ENCODE data around the gene NR2F1-AS1. TPM values are rescaled to one million over a fixed set of nuclear protein-coding genes. Genes with fewer than 3 reads are reported as not detected.

NR2F1-AS1 gene
- total RNA-seq, 1 donor from 2014 or later, result 9.5 TPM

DNA sequence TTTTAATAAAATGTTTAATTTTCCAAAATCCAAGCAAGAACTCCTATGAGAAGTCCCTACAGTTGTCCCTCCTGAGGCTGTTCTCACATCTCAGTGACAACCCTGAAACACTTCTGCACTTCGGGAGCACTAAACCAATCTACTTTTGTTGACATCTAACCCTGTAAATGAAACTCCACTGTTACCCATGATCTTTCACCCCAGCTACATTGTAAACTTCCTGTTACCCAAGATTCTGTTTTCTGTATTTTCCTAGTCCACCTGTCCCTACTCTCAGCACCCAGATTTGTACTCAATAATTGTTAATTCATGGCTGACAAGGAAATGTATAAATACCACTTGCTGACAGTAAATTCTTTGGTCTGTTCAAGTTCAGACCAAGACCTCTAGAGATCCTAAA lies 153.7 kb downstream of the NR2F1-AS1 start:
- TF ChIP-seq, protein P1, sequence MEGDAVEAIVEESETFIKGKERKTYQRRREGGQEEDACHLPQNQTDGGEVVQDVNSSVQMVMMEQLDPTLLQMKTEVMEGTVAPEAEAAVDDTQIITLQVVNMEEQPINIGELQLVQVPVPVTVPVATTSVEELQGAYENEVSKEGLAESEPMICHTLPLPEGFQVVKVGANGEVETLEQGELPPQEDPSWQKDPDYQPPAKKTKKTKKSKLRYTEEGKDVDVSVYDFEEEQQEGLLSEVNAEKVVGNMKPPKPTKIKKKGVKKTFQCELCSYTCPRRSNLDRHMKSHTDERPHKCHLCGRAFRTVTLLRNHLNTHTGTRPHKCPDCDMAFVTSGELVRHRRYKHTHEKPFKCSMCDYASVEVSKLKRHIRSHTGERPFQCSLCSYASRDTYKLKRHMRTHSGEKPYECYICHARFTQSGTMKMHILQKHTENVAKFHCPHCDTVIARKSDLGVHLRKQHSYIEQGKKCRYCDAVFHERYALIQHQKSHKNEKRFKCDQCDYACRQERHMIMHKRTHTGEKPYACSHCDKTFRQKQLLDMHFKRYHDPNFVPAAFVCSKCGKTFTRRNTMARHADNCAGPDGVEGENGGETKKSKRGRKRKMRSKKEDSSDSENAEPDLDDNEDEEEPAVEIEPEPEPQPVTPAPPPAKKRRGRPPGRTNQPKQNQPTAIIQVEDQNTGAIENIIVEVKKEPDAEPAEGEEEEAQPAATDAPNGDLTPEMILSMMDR (IDR thresholded peaks at IDR 0.05; ENCODE audit: insufficient read depth, low read length, poor library complexity, severe bottlenecking), result no peak

DNA sequence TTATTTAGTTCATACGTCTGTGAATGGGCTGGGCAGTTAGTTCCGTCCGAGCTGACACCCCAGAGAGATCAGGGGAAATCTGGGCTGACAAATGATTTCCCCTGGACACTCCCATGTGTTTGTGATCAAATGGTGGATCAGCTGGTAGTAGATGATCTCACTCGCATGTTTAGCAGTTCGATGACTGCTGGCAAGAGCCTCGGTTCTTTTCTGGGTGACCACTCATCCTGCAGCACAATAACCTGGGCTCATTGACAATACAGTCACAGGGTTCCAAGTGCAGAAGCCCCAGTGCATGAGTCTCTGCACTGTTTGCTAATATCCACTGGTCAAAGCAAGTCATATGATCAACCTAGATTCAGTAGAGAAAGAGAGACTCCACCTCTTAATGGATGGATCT lies 155.9 kb downstream of the NR2F1-AS1 start:
- TF ChIP-seq, protein P1 (IDR thresholded peaks at IDR 0.05; ENCODE audit: insufficient read depth, low read length, poor library complexity, severe bottlenecking), result no peak
- no peak for DNase-seq (ENCODE audit: low read depth)
- Histone ChIP-seq H3K4me3 (ENCODE audit: low read depth, low read length) (no peak overlapping the region), H3K36me3 (ENCODE audit: control insufficient read depth, insufficient read depth, low read length) (no peaks in the 10 kb centered on the region), H3K27me3 (ENCODE audit: control insufficient read depth, insufficient read depth, low read length) (no peaks in the 10 kb centered on the region)

More for the DNA sequence above, 153.7 kb downstream of the NR2F1-AS1 start:
- DNase-seq (ENCODE audit: low read depth), result no peak
- H3K36me3 ChIP-seq (ENCODE audit: control insufficient read depth, insufficient read depth, low read length), result no peaks in the 10 kb centered on the region
- no peaks in the 10 kb centered on the region for H3K27me3 ChIP-seq (ENCODE audit: control insufficient read depth, insufficient read depth, low read length)
- no peak overlapping the region for H3K4me3 ChIP-seq (ENCODE audit: low read depth, low read length)

DNA sequence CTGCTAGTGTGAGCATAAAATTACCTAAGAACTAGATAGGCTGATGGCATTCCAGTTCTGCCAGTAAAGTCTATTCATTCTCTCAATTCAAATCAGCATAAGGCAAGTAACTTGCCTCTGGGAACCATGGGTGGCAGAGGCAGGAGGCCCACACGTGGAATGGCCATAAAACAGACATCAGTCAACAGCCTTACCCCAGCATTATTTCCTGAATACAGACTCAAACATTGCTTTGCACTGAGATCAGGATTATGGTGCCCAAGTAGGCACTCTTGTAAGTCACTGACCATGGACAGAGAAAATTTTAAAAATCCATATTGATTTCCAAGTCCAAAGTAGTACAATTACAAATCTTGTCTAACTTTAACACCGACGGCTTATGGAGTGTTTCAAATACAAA lies 157.7 kb downstream of the NR2F1-AS1 start:
- no peak for DNase-seq (ENCODE audit: low read depth)
- no peaks in the 10 kb centered on the region for H3K36me3 ChIP-seq (ENCODE audit: control insufficient read depth, insufficient read depth, low read length)
- TF ChIP-seq, protein P1 (IDR thresholded peaks at IDR 0.05; ENCODE audit: insufficient read depth, low read length, poor library complexity, severe bottlenecking), result no peak

DNA sequence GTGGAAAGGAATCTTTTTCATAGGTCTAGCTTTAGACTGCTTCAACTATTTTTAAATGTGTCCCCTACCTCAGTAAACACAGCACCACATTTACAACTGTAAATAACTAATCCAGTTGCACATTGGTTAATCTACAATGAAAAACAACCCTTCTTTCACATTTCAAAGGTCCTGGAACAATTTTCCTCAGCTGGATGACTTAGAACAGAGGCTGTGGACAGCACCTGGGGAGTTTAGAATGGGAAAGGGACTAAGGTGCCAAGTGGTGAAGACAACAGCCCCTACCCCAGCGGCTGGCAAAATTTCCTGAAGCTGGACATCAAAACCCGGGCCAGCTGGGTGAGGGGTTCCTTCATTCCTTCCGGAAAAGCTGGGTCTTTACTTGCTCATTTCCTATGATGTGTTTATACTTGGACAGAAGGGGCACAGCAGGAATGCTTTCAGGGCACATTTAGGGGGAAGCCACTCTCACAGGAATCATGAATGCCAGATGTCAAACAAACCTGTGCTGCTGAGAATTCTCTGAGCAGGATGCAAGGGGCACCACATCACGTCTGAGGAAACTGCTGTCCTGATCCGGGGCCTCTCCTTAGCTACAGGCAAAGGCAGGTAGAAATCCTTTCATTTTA lies 158.3 kb downstream of the NR2F1-AS1 start:
- no peak for DNase-seq (ENCODE audit: low read depth)
- TF ChIP-seq, protein P1 (IDR thresholded peaks at IDR 0.05; ENCODE audit: insufficient read depth, low read length, poor library complexity, severe bottlenecking), result no peak
- H3K4me3 ChIP-seq (ENCODE audit: low read depth, low read length), result no peak overlapping the region
- no peaks in the 10 kb centered on the region for H3K36me3 ChIP-seq (ENCODE audit: control insufficient read depth, insufficient read depth, low read length)
- H3K27me3 ChIP-seq (ENCODE audit: control insufficient read depth, insufficient read depth, low read length), result no peaks in the 10 kb centered on the region

More for the DNA sequence above, 157.7 kb downstream of the NR2F1-AS1 start:
- H3K27me3 ChIP-seq (ENCODE audit: control insufficient read depth, insufficient read depth, low read length), result no peaks in the 10 kb centered on the region
- H3K4me3 ChIP-seq (ENCODE audit: low read depth, low read length), result no peak overlapping the region

DNA sequence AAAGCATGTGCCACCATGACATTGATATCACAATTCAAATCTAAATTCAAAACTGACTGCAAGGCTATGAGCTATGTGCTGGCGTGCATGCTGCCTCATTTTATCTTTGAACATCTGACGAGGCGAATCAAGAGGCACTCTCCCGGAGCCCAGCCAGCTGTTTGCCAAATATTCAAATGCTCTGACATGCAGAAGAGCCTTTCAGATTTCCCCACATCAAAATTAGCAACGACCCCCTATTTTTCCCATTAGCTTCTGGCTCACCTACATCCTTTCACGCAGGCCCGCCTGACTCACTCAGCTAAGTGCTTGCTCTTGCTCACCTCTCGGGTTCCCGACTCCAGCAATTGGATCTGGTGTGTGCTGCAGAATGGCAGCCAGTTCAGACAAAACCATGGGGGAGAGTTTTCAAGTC lies 159.0 kb downstream of the NR2F1-AS1 start:
- TF ChIP-seq, protein P1 (IDR thresholded peaks at IDR 0.05; ENCODE audit: insufficient read depth, low read length, poor library complexity, severe bottlenecking), result no peak
- Histone ChIP-seq H3K27me3 (ENCODE audit: control insufficient read depth, insufficient read depth, low read length) (no peaks in the 10 kb centered on the region), H3K4me3 (ENCODE audit: low read depth, low read length) (no peak overlapping the region), H3K36me3 (ENCODE audit: control insufficient read depth, insufficient read depth, low read length) (no peaks in the 10 kb centered on the region)
- DNase-seq (ENCODE audit: low read depth), result no peak

DNA sequence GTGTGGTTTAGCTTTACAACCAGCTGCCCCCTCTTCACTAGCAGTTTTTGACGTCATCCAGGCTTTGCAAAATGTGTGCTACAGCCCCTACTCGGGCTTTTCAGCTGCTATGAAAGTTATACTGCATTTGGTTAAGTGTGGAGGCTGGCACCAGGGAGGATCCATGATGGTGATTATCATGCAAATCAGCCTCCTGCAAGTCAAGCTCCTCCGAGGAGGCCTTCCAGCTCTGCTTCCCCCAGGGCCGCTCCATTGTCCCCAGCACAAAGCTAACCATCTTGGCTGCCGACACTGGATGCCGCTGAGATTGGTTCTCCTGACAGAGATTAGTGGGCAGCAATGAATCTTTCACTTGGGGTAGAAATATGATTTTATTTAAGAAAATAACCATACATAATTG lies 159.6 kb downstream of the NR2F1-AS1 start:
- no peaks in the 10 kb centered on the region for H3K27me3 ChIP-seq (ENCODE audit: control insufficient read depth, insufficient read depth, low read length)
- H3K36me3 ChIP-seq (ENCODE audit: control insufficient read depth, insufficient read depth, low read length), result no peaks in the 10 kb centered on the region
- DNase-seq (ENCODE audit: low read depth), result no peak
- TF ChIP-seq, protein P1 (IDR thresholded peaks at IDR 0.05; ENCODE audit: insufficient read depth, low read length, poor library complexity, severe bottlenecking), result no peak
- H3K4me3 ChIP-seq (ENCODE audit: low read depth, low read length), result no peak overlapping the region

Data from kidney epithelial cell (primary cell).